Hematopoietic multipotent progenitor cell treated with erythropoietin and hydrocortisone succinate and interleukin-3 and kit ligand, for 4 days (in vitro differentiated cells): ENCODE measurements around the gene GON7.
A peak's percentile ranks its signal among the peaks of the same experiment; 100 is the strongest.
"Not testable (repeated sequence)": the region's sequence is repeated elsewhere in the genome, so short reads cannot be mapped to it uniquely, and the experiment has no call there.

Experiments
- DNase-seq: peaks from one replicate; pipeline ENCODE4 v3.0.0-alpha.2; 2015

Gene GON7

GRCh38 chr14:93206793-93207467 is at the start of gene GON7, which contains the start of gene UBR7:
Gene GON7, minus strand, starts transcription at chr14:93207065. Its CDS starts 28 bp downstream, at chr14:93207037.
Gene UBR7, plus strand, starts transcription at chr14:93207256. Its CDS starts 36 bp downstream, at chr14:93207292.
- DNase-seq = peak; percentile 99

GRCh38 chr14:93249128-93249831 is 42.4 kb upstream of the GON7 start:
- DNase-seq = no peak

- no peak for DNase-seq
These were observed 39.7 kb upstream of the GON7 start for GRCh38 chr14:93246534-93246933.

- DNase-seq = no peak
These were observed 39.0 kb upstream of the GON7 start for GRCh38 chr14:93245764-93246420.

- no peak for DNase-seq
These were observed 33.8 kb upstream of the GON7 start for GRCh38 chr14:93240678-93241000.

GRCh38 chr14:93239869-93240677 is 33.2 kb upstream of the GON7 start:
- DNase-seq = no peak

- DNase-seq = no peak
These were observed 27.9 kb upstream of the GON7 start for GRCh38 chr14:93234798-93235197.

- not testable (repeated sequence) for DNase-seq
These were observed 26.2 kb upstream of the GON7 start for GRCh38 chr14:93233078-93233477.

GRCh38 chr14:93232159-93232558 is 25.3 kb upstream of the GON7 start:
- DNase-seq = no peak

GRCh38 chr14:93231129-93231979 is 24.5 kb upstream of the GON7 start:
- peak; percentile 32 for DNase-seq

- DNase-seq = no peak
These were observed 23.7 kb upstream of the GON7 start for GRCh38 chr14:93230539-93230938.

GRCh38 chr14:93228550-93228949 is 21.7 kb upstream of the GON7 start:
- DNase-seq = no peak

GRCh38 chr14:93223565-93223964 is 16.7 kb upstream of the GON7 start:
- DNase-seq = no peak

GRCh38 chr14:93220509-93220908 is 13.6 kb upstream of the GON7 start:
- DNase-seq = no peak

GRCh38 chr14:93219103-93219726 is 12.3 kb upstream of the GON7 start:
- peak; percentile 88 for DNase-seq

- DNase-seq = no peak
These were observed 7.7 kb upstream of the GON7 start for GRCh38 chr14:93214598-93214997.

- DNase-seq = no peak
These were observed 5.6 kb upstream of the GON7 start for GRCh38 chr14:93212432-93212831.

- DNase-seq = peak; percentile 83
These were observed 823 bp upstream of the GON7 start for GRCh38 chr14:93207468-93208308.

GRCh38 chr14:93201155-93201704 is 5.6 kb downstream of the GON7 start:
- no peak for DNase-seq

- DNase-seq = no peak
These were observed 6.3 kb downstream of the GON7 start for GRCh38 chr14:93200553-93200952.
